IPS DF 6.9 (cell line): ENCODE measurements around the gene FGF8.

ENCODE experiments used
- DNase-seq: peaks from one replicate; pipeline ENCODE4 v3.0.0-alpha.2; 2013; ENCODE audit warnings: low read depth, low spot score
- H3K27ac ChIP-seq: one replicate; pipeline ENCODE4 v1.5.1; 2013; ENCODE audit warnings: low read length, control low read depth
- H3K27me3 ChIP-seq: 2 replicates; pipeline ENCODE4 v1.6.1; 2013; ENCODE audit warnings: mild to moderate bottlenecking, low read length; ENCODE audit not compliant: control insufficient read depth, insufficient read depth
- H3K36me3 ChIP-seq: 2 replicates; pipeline ENCODE4 v1.6.1; 2013; ENCODE audit warnings: low read length; ENCODE audit not compliant: control insufficient read depth, insufficient read depth
- H3K4me1 ChIP-seq: 2 replicates; pipeline ENCODE4 v1.6.1; 2013; ENCODE audit warnings: low read length; ENCODE audit not compliant: control insufficient read depth, insufficient read depth
- H3K4me3 ChIP-seq: 2 replicates; pipeline ENCODE4 v1.5.1; 2013; ENCODE audit warnings: mild to moderate bottlenecking, low read length
- H3K9me3 ChIP-seq: 2 replicates; pipeline ENCODE4 v1.6.1; 2013; ENCODE audit warnings: low read length, inconsistent platforms; ENCODE audit not compliant: control insufficient read depth, insufficient read depth
- whole genome bisulfite sequencing: extraction: QIAGEN DNeasy Blood & Tissue Kit; methylation state at CpG from one replicate; pipeline ENCODE4 v1.1.7; 2013; ENCODE audit warnings: mixed read lengths, missing lambda C conversion rate; ENCODE audit not compliant: insufficient read length, insufficient coverage; 5-methylcytosine and 5-hydroxymethylcytosine counted together

The FGF8 gene

GRCh38 chr10:101732096-101732495 lies 43.8 kb downstream of the FGF8 start:
- no CpG with 5 or more reads among the region's 1 CpG for WGBS
- no peak overlapping the region for H3K4me3 ChIP-seq

GRCh38 chr10:101726115-101726387 lies 49.9 kb downstream of the FGF8 start:
- no peaks in the 10 kb centered on the region for H3K9me3 ChIP-seq
- H3K27me3 ChIP-seq: no peaks in the 10 kb centered on the region
- DNase-seq: no peak
- H3K36me3 ChIP-seq: no peaks in the 10 kb centered on the region
- no peak overlapping the region for H3K27ac ChIP-seq
- WGBS: no CpG with 5 or more reads among the region's 2 CpGs
- 0 out of 2 replicates have a peak, but pooled peaks cover 4% of the 10 kb centered on the region for H3K4me1 ChIP-seq
- no peak overlapping the region for H3K4me3 ChIP-seq

More at GRCh38 chr10:101732096-101732495, 43.8 kb downstream of the FGF8 start:
- no peaks in the 10 kb centered on the region for H3K36me3 ChIP-seq
- 0 out of 2 replicates have a peak, but pooled peaks cover 1% of the 10 kb centered on the region for H3K4me1 ChIP-seq
- no peaks in the 10 kb centered on the region for H3K9me3 ChIP-seq
- no peak for DNase-seq
- no peak overlapping the region for H3K27ac ChIP-seq
- no peaks in the 10 kb centered on the region for H3K27me3 ChIP-seq

DNA sequence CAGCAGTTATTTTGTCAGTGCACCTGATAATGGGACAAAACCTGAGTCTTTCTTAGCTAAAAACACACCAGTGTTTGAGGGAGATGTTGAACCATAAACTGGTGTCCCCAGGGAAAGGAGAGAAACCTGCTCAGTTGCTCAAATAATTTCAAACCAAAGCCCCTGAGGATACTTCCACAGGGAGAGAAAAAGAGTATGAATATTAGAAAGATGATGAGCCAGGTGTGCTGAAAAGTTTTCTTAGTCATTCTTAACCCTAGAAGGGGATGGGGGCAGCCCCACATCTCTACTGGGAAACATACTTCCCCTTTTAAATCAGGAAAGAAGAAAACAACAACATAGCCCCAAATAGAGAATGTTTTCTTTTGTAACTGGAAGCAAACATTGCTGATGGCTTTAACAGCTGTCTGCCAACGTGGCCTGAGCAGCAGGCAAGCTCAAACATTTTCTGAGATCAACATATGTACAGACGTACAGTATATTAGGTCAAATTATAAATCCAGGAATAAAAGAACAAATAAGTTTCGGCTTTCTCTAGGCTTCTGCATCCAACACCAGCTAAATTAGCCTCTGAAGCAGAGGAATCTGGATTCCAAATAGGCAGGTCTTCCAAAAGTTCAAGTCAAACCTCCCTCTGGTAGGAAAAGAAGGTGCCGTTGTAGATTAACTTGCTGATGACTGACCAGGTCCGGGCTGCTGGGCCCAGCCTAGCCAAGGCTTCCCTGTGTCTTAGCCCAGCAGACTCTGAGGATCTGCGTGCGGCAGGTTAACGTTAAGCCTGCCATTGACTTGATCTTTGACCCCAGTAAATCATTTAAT lies 50.4 kb downstream of the FGF8 start:
- WGBS: no CpG with 5 or more reads among the region's 8 CpGs
- Histone ChIP-seq H3K27me3 (no peaks in the 10 kb centered on the region), H3K4me3 (no peak overlapping the region), H3K27ac (no peak overlapping the region), H3K9me3 (no peaks in the 10 kb centered on the region), H3K36me3 (no peaks in the 10 kb centered on the region), H3K4me1 (0 out of 2 replicates have a peak, but pooled peaks cover 4% of the 10 kb centered on the region)
- no peak for DNase-seq

- Histone ChIP-seq H3K4me3 (no peak overlapping the region), H3K4me1 (0 out of 2 replicates have a peak, but pooled peaks cover 4% of the 10 kb centered on the region), H3K36me3 (no peaks in the 10 kb centered on the region), H3K9me3 (no peaks in the 10 kb centered on the region), H3K27ac (no peak overlapping the region), H3K27me3 (no peaks in the 10 kb centered on the region)
- WGBS: no CpG with 5 or more reads among the region's 2 CpGs
- no peak for DNase-seq
These were observed 51.5 kb downstream of the FGF8 start for GRCh38 chr10:101724446-101724845.

- DNase-seq: no peak
- Histone ChIP-seq H3K27me3 (no peaks in the 10 kb centered on the region), H3K4me3 (no peak overlapping the region), H3K27ac (no peak overlapping the region), H3K36me3 (no peaks in the 10 kb centered on the region), H3K9me3 (no peaks in the 10 kb centered on the region), H3K4me1 (0 out of 2 replicates have a peak, but pooled peaks cover 4% of the 10 kb centered on the region)
- WGBS: no CpG with 5 or more reads among the region's 3 CpGs
These were observed 52.7 kb downstream of the FGF8 start for GRCh38 chr10:101723176-101723575.

DNA sequence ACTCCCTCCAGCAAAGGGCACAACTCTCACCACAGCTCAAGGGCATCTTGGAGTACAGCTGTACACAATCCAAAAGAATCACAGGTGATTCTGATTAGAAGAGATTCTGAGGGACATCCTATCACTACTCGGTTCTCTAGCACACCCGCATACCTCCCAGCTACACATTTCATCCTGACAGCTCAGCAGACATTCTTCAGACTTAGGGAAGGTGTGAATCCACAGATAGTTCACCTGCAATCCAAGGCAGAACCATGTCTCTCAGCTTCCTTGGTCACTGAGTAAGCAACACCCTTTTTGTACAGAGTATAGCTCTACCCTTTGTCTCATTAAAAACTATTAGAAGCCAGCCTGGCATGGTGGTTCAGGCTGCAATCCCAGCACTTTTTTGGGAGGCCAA lies 54.1 kb downstream of the FGF8 start:
- Histone ChIP-seq H3K4me1 (0 out of 2 replicates have a peak, but pooled peaks cover 3% of the 10 kb centered on the region), H3K27me3 (no peaks in the 10 kb centered on the region), H3K27ac (no peak overlapping the region), H3K4me3 (no peak overlapping the region), H3K9me3 (no peaks in the 10 kb centered on the region), H3K36me3 (no peaks in the 10 kb centered on the region)
- WGBS: no CpG with 5 or more reads among the region's 2 CpGs
- DNase-seq: no peak

DNA sequence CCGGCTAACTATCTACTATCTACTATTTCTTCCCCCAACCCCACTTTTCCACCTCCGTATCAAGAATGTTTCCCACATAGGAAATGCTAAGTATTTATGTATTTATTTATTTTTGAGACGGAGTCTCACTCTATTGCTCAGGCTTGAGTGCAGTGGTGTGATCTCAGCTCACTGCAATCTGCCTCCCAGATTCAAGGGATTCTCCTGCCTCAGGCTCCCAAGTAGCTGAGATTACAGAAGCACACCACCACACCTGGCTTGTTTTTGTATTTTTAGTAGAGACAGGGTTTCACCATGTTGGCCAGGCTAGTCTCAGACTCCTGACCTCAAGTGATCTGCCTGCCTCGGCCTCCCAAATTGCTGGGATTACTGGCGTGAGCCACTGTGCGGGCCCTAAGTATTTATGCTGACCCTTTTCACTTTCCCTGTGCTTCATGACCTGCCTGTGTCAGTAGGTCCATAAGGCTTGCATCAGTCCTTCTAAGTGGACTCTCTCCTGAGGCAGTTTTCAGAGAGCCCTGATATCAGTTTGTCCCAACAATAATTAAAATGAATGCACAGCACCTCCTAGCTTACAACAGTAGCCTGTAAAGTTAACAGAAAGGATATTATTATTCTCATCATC lies 55.2 kb downstream of the FGF8 start:
- no CpG with 5 or more reads among the region's 6 CpGs for WGBS

More for the DNA sequence above, 55.2 kb downstream of the FGF8 start:
- DNase-seq: no peak
- Histone ChIP-seq H3K27me3 (no peaks in the 10 kb centered on the region), H3K4me3 (no peak overlapping the region), H3K27ac (no peak overlapping the region), H3K4me1 (0 out of 2 replicates have a peak, but pooled peaks cover 3% of the 10 kb centered on the region), H3K9me3 (no peaks in the 10 kb centered on the region), H3K36me3 (no peaks in the 10 kb centered on the region)
